Heart right ventricle (tissue), 16 donors: Measurements from ENCODE around the gene NPAS3. TPM values are rescaled to one million over a fixed set of nuclear protein-coding genes. Genes with fewer than 3 reads are reported as not detected.

Source experiments
- ATAC-seq, 8 donors: fragments of 200-7000 bp; cut with Tn5 transposase; one replicate each; pipeline ENCODE4 v1.9.1; 2020; ENCODE audit warnings: mild to moderate bottlenecking in 8 of 8, moderate library complexity in 8 of 8, moderate number of reproducible peaks in 1 of 8
- DNase-seq, 2 donors: peaks; one replicate each; pipeline ENCODE4 v3.0.0-alpha.2; 2020
- H3K27ac ChIP-seq, 10 donors: fragments of 200-600 bp; sonication (generic) in 2 of 10; one replicate each; pipeline versions ENCODE4 v1.5.0 to v1.8.0; 2020 to 2022; ENCODE audit warnings: mild to moderate bottlenecking in 3 of 10
- H3K27me3 ChIP-seq, 7 donors: fragments of 200-600 bp; one replicate each; pipeline ENCODE4 v1.8.0; 2021 to 2022; ENCODE audit warnings: mild to moderate bottlenecking in 2 of 7
- H3K36me3 ChIP-seq, 9 donors: fragments of 200-600 bp; sonication (generic) in 1 of 9; one replicate each; pipeline versions ENCODE4 v1.5.0 to v1.8.0; 2020 to 2022; ENCODE audit warnings: mild to moderate bottlenecking in 2 of 9
- H3K4me1 ChIP-seq, 9 donors: fragments of 200-600 bp; sonication (generic) in 1 of 9; one replicate each; pipeline versions ENCODE4 v1.5.0 to v1.8.0; 2020 to 2022; ENCODE audit warnings: mild to moderate bottlenecking in 4 of 9
- H3K4me3 ChIP-seq, 10 donors: fragments of 200-600 bp; sonication (generic) in 2 of 10; one replicate each; pipeline versions ENCODE4 v1.5.0 to v1.8.0; 2020 to 2022; ENCODE audit warnings: mild to moderate bottlenecking in 7 of 10, moderate library complexity in 2 of 10
- H3K9me3 ChIP-seq, 11 donors: fragments of 200-600 bp in 10 of 11; sonication (generic) in 2 of 11; one replicate each; pipeline versions ENCODE4 v1.5.0 to v1.8.0; 2013 to 2022; ENCODE audit warnings: mild to moderate bottlenecking in 2 of 11, control low read depth in 1 of 11, moderate library complexity in 1 of 11
- WGBS, 2 donors: extraction: QIAGEN DNeasy Blood & Tissue Kit; methylation state at CpG; one replicate each; pipeline ENCODE4 v1.1.7; 2013; ENCODE audit warnings: inconsistent platforms in 1 of 2; 5-methylcytosine and 5-hydroxymethylcytosine counted together
- intact Hi-C, 10 donors: fragments of 100-400 bp; cut with DNase I; formaldehyde crosslinking; loops; one replicate each; pipeline versions ENCODE4 v1.11.1 to v1.14.2; 2022
- polyA plus RNA-seq, 2 donors: library from polyadenylated mRNA; stranded (reverse); fragments of 200-250 nt; gene quantifications; one replicate each; pipeline ENCODE4 v1.2.3, GENCODE V29; 2013
- total RNA-seq, 10 donors: library from RNA; stranded (reverse); fragmentation: NEBNext Ultra II Directional in 3 of 10; extraction: Animal tissue kit (Norgen Biotek cat#: 25700) in 3 of 10; gene quantifications; one replicate each; pipeline versions ENCODE4 v1.2.1 to v1.2.4, GENCODE V29; 2021 to 2023
- TF ChIP-seq, protein P1 (sequence below), 9 donors: fragments of 200-600 bp; sonication (generic) in 2 of 9; IDR thresholded peaks; one replicate each; pipeline versions ENCODE4 v1.5.0 to v1.8.0; 2021 to 2022; ENCODE audit warnings: antibody characterized with exemption in 9 of 9, mild to moderate bottlenecking in 5 of 9, moderate library complexity in 1 of 9
- donor health status: Arrhythmogenic right ventricular cardiomyopathy.
- donor health status: ischemic (EF 13 %, LVEDD 7.1; RV severe dilation, severe dysfunction).
- donor health status: healthy with polysubstance abuse.
- donor health status: DM: no; HTN: yes; CAD: no.
- donor health status: DM: no; HTN: no; CAD: no.
- donor health status: ischemic (EF 25% LVEDD 6.9; RV normal size, moderate dysfunction).
- donor health status: ischemic (EF 25% LVEDD 5.7; RV mildly dilated, moderate dysfunction).
- donor health status: healthy.
- donor health status: DM: yes; HTN: yes; CAD: no.
- donor health status: Ischemic cardiomyopathy.
- donor health status: ischemic (EF 35%, LVEDD 5.7; RV mildly dilated, moderate dysfunction).
- donor health status: nonischemic (EF 11% LVEDD 7.7; RV severe dilation, severe dysfunction).
- donor health status: DM: yes; HTN: yes; CAD: no.
- donor health status: PGD.
- donor health status: ischemic (EF 29% LVEDD 5.4; RV normal size, mild dysfunction).
- donor health status: nonischemic (EF 23%, LVEDD 6.1; RV moderate dilation, normal function).

The NPAS3 gene
- total and polyA plus RNA-seq, 12 donors, result 0.12 to 2.8 (median 0.99) TPM

DNA sequence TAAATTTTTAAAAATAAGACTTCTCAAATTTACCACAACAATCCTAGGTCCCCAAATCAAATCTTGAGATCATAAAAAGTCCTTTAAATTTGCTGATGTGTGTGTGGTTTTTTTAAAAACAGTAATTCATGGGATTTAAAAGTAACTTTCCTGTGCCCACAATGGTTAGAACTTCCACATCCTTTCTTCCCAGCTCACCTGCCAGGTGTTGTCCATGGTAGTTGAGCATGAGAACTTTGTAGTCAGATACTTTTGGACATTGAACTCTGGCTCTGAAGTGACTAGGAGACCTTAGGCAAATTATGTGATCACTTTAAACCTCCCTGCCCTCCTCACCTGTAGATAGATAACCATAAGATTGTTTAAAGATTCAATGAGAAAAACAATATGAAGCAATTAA, 253.2 kb downstream of the NPAS3 start:
- Histone ChIP-seq H3K4me3 (no peak overlapping the region), H3K27me3 (no peaks in the 10 kb centered on the region), H3K9me3 (no peaks in the 10 kb centered on the region), H3K4me1 (no peaks in the 10 kb centered on the region), H3K27ac (no peak overlapping the region), H3K36me3 (no peaks in the 10 kb centered on the region)
- intact Hi-C loops, result no loop called here
- ATAC-seq, result no peak
- DNase-seq, result no peak
- TF ChIP-seq, protein P1, sequence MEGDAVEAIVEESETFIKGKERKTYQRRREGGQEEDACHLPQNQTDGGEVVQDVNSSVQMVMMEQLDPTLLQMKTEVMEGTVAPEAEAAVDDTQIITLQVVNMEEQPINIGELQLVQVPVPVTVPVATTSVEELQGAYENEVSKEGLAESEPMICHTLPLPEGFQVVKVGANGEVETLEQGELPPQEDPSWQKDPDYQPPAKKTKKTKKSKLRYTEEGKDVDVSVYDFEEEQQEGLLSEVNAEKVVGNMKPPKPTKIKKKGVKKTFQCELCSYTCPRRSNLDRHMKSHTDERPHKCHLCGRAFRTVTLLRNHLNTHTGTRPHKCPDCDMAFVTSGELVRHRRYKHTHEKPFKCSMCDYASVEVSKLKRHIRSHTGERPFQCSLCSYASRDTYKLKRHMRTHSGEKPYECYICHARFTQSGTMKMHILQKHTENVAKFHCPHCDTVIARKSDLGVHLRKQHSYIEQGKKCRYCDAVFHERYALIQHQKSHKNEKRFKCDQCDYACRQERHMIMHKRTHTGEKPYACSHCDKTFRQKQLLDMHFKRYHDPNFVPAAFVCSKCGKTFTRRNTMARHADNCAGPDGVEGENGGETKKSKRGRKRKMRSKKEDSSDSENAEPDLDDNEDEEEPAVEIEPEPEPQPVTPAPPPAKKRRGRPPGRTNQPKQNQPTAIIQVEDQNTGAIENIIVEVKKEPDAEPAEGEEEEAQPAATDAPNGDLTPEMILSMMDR (IDR thresholded peaks at IDR 0.05), result no peak

DNA sequence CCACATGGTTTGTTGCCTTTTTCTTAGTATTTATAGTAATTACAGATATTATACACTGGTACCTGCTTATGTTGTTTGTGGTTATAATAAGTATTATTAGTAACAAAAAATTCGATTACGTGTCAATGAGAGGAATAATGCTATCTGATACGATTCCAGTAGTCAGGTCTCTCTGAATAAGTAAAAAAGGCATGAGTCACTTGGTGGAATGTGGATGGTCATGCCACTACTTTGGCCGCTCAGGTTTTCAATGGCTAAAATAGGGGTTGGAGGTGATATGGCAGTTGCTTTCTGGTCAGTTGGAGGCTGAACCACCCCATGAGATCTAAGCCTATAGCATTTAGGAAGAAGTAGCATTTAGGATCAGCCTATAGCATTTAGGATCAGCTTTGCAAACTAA, 255.9 kb downstream of the NPAS3 start:
- WGBS, 2 donors, result 93 to 94% methylated on average over 4 of the region's 4 CpGs
- no peak for ATAC-seq
- Histone ChIP-seq H3K27ac (no peak overlapping the region), H3K9me3 (peaks cover 0 to 6% (median 0%) of the 10 kb centered on the region in 11 donors), H3K4me3 (no peak overlapping the region), H3K27me3 (no peaks in the 10 kb centered on the region), H3K4me1 (no peaks in the 10 kb centered on the region), H3K36me3 (no peaks in the 10 kb centered on the region)
- intact Hi-C loops, result no loop called here
- DNase-seq, result no peak
- TF ChIP-seq, protein P1 (IDR thresholded peaks at IDR 0.05), result no peak

DNA sequence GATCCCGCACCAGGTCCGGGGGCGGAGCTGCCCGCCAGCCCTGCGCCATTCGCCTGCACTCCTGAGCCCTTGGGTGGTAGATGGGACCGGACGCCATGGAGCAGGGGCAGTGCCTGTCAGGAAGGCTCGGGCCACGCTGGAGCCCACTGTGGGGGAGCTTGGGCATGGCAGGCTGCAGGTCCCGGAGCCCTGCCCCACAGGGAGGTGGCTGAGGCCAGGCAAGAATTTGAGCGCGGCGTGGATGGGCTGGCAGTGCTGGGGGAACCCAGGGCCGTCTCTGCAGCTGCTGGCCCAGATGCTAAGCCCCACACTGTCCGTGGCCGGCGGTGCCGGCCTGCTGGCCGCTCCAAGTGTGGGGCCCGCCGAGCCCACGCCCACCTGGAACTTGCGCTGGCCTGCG, 260.0 kb downstream of the NPAS3 start:
- ATAC-seq (peak in 1 of 8 donors; percentile 62), DNase-seq (no peak)
- TF ChIP-seq, protein P1 (IDR thresholded peaks at IDR 0.05), result no peak
- peaks cover 0 to 6% (median 0%) of the 10 kb centered on the region in 11 donors for H3K9me3 ChIP-seq
- no peaks in the 10 kb centered on the region for H3K27me3 ChIP-seq
- intact Hi-C loops, result no loop called here
- no peak overlapping the region for H3K4me3 ChIP-seq
- no peaks in the 10 kb centered on the region for H3K4me1 ChIP-seq
- no peaks in the 10 kb centered on the region for H3K36me3 ChIP-seq
- no peak overlapping the region for H3K27ac ChIP-seq
- 97 to 98% methylated on average over 19 to 25 of the region's 25 CpGs for WGBS, 2 donors

DNA sequence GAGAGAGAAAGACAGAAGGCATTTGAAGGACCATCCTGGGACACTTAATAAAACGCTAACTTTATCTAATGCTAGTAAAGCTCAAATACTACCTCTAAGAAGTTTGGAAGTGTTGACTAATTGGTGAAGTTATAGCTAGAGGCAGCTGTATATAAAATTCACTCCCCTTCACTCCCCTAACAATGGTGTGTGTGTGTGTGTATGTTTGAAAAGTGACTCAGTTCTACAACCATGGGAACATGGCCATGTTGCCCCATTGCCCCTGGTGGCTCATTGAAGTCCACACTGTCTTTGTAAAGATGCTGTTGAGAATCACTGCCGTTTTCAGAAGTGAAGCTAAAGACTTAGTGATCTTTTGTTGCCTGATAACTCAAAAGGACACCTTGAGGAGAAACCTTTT, 262.4 kb downstream of the NPAS3 start:
- no peak for DNase-seq
- intact Hi-C loops, result no loop called here
- WGBS, 2 donors, result 73 to 91% methylated on average over 2 of the region's 2 CpGs

More for the DNA sequence above, 262.4 kb downstream of the NPAS3 start:
- peaks cover 0 to 6% (median 0%) of the 10 kb centered on the region in 11 donors for H3K9me3 ChIP-seq
- no peaks in the 10 kb centered on the region for H3K4me1 ChIP-seq
- no peaks in the 10 kb centered on the region for H3K27me3 ChIP-seq
- TF ChIP-seq, protein P1 (IDR thresholded peaks at IDR 0.05), result no peak
- H3K27ac ChIP-seq, result no peak overlapping the region
- H3K4me3 ChIP-seq, result no peak overlapping the region
- ATAC-seq, result no peak
- no peaks in the 10 kb centered on the region for H3K36me3 ChIP-seq
